ENCODE results near the gene C3orf22. TPM values are rescaled to one million over a fixed set of nuclear protein-coding genes. Genes with fewer than 3 reads are reported as not detected.

The C3orf22 gene
- total RNA-seq, 4 donors from 2014 or later: not detected

GRCh38 chr3:126519506-126520455 is 39.0 kb downstream of the C3orf22 start:
- TF ChIP-seq CTCF (IDR thresholded peaks at IDR 0.05) (no peak), POLR2A (IDR thresholded peaks at IDR 0.05) (no peak)
- no peak for DNase-seq (ENCODE audit: low spot score in 2 of 2)
- intact Hi-C loops (cut with DNase I; ENCODE audit: low total_unique reads): loop anchor here (10.0 kb wide), 1 partner anchor 1025 kb away; no protein-coding TSS in a partner anchor
- H3K4me3 ChIP-seq (ENCODE audit: low read depth, poor library complexity, severe bottlenecking): no peak overlapping the region
- 81 to 85% methylated on average over 10 of the region's 10 CpGs for WGBS, 2 donors

- no peak overlapping the region for H3K4me3 ChIP-seq (ENCODE audit: low read depth, poor library complexity, severe bottlenecking)
- intact Hi-C loops (cut with DNase I; ENCODE audit: low total_unique reads): no loop called here
- 67 to 75% methylated on average over 4 of the region's 4 CpGs for WGBS, 2 donors
- TF ChIP-seq CTCF (IDR thresholded peaks at IDR 0.05) (no peak), POLR2A (IDR thresholded peaks at IDR 0.05) (no peak)
- DNase-seq (ENCODE audit: low spot score in 2 of 2): no peak
These were observed 40.0 kb downstream of the C3orf22 start for GRCh38 chr3:126518779-126519177.

- no peak for DNase-seq (ENCODE audit: low spot score in 2 of 2)
- 86 to 87% methylated on average over 13 to 14 of the region's 15 CpGs for WGBS, 2 donors
- TF ChIP-seq CTCF (IDR thresholded peaks at IDR 0.05) (no peak), POLR2A (IDR thresholded peaks at IDR 0.05) (no peak)
- intact Hi-C loops (cut with DNase I; ENCODE audit: low total_unique reads): no loop called here
- H3K4me3 ChIP-seq (ENCODE audit: low read depth, poor library complexity, severe bottlenecking): no peak overlapping the region
These were observed 40.5 kb downstream of the C3orf22 start for GRCh38 chr3:126517986-126518778.

GRCh38 chr3:126517291-126517951 is 41.3 kb downstream of the C3orf22 start, which contains the start of gene UROC1:
UROC1 (minus strand) TSS chr3:126517773; CDS start chr3:126517719, 54 bp downstream.
- H3K4me3 ChIP-seq (ENCODE audit: low read depth, poor library complexity, severe bottlenecking): no peak within 1 kb of the TSS
- intact Hi-C loops (cut with DNase I; ENCODE audit: low total_unique reads): no loop called here
- 84 to 94% methylated on average over 12 to 15 of the region's 16 CpGs for WGBS, 2 donors
- no peak for DNase-seq (ENCODE audit: low spot score in 2 of 2)
- TF ChIP-seq CTCF (IDR thresholded peaks at IDR 0.05): no peak
- no peak for TF ChIP-seq POLR2A (IDR thresholded peaks at IDR 0.05)

- 76 to 82% methylated on average over 9 of the region's 9 CpGs for WGBS, 2 donors
These were observed 41.8 kb downstream of the C3orf22 start for GRCh38 chr3:126516936-126517290.

More at GRCh38 chr3:126516936-126517290, 41.8 kb downstream of the C3orf22 start:
- DNase-seq (ENCODE audit: low spot score in 2 of 2): no peak
- no peak overlapping the region for H3K4me3 ChIP-seq (ENCODE audit: low read depth, poor library complexity, severe bottlenecking)
- intact Hi-C loops (cut with DNase I; ENCODE audit: low total_unique reads): no loop called here
- TF ChIP-seq POLR2A (IDR thresholded peaks at IDR 0.05): no peak
- TF ChIP-seq CTCF (IDR thresholded peaks at IDR 0.05): no peak
